Upper lobe of left lung (tissue), 6 donors: Measurements from ENCODE around the gene LPAR6. TPM values are rescaled to one million over a fixed set of nuclear protein-coding genes. Genes with fewer than 3 reads are reported as not detected.
"Not testable (repeated sequence)": the region's sequence is repeated elsewhere in the genome, so short reads cannot be mapped to it uniquely, and the experiment has no call there.

Experiments used
- ATAC-seq, 2 donors: fragments of 200-7000 bp; cut with Tn5 transposase; one replicate each; pipeline ENCODE4 v1.9.1; 2022; ENCODE audit warnings: mild to moderate bottlenecking in 2 of 2, moderate library complexity in 2 of 2; ENCODE audit not compliant: low FRiP score in 2 of 2
- DNase-seq, 2 donors: peaks; one replicate each; pipeline ENCODE4 v3.0.0-alpha.2; 2019 to 2020
- H3K27ac ChIP-seq, 4 donors: fragments of 200-600 bp; sonication (generic); one replicate each; pipeline ENCODE4 v1.5.1; 2016 to 2019
- H3K27me3 ChIP-seq, 4 donors: fragments of 200-600 bp; sonication (generic); one replicate each; pipeline ENCODE4 v1.5.1; 2017 to 2019
- H3K36me3 ChIP-seq, 4 donors: fragments of 200-600 bp; sonication (generic); one replicate each; pipeline ENCODE4 v1.5.1; 2016 to 2019
- H3K4me1 ChIP-seq, 4 donors: fragments of 200-600 bp; sonication (generic); one replicate each; pipeline ENCODE4 v1.5.1; 2018 to 2019
- H3K4me3 ChIP-seq, 4 donors: fragments of 200-600 bp; sonication (generic); one replicate each; pipeline ENCODE4 v1.5.1; 2017 to 2019; ENCODE audit warnings: mild to moderate bottlenecking in 2 of 4, moderate library complexity in 1 of 4
- H3K9me3 ChIP-seq, 4 donors: fragments of 200-600 bp; sonication (generic); one replicate each; pipeline ENCODE4 v1.5.1; 2018 to 2019
- EP300 ChIP-seq, 4 donors: sonication (generic); formaldehyde crosslinking; IDR thresholded peaks; one replicate each; pipeline ENCODE4 v1.5.1; 2017; ENCODE audit warnings: antibody characterized with exemption in 4 of 4, control low read depth in 2 of 4
- POLR2A ChIP-seq, 4 donors: fragments of 450-650 bp; IDR thresholded peaks; one replicate each; pipeline ENCODE4 v1.5.1; 2016 to 2017; ENCODE audit warnings: antibody characterized with exemption in 4 of 4, mild to moderate bottlenecking in 2 of 4
- POLR2AphosphoS5 ChIP-seq, 2 donors: sonication (generic); formaldehyde crosslinking; IDR thresholded peaks; one replicate each; pipeline ENCODE4 v1.5.1; 2017; ENCODE audit warnings: antibody characterized with exemption in 2 of 2
- WGBS, 2 donors: methylation state at CpG; one replicate each; pipeline ENCODE4 v1.1.5; 2017 to 2018; 5-methylcytosine and 5-hydroxymethylcytosine counted together
- total RNA-seq, 6 donors: library from RNA; depleted of rRNA in 4 of 6; stranded (reverse); fragments of >200 nt in 4 of 6; gene quantifications; one replicate each; pipeline versions ENCODE4 v1.1.0 to v1.2.1, GENCODE V29; 2016 to 2021
- TF ChIP-seq, protein P1 (sequence below), 6 experiments: fragments of 450-650 bp in 4 of 6; fragments of 200-600 bp in 2 of 6; sonication (generic) in 2 of 6; IDR thresholded peaks; one replicate each; pipeline ENCODE4 v1.5.1; 2016 to 2019; ENCODE audit warnings: antibody characterized with exemption in 6 of 6
- donor health status: DM: no; HTN: no; CAD: no; lungs with moderate emphysema.
- donor health status: DM: no; HTN: yes; CAD: no; lungs with severe emphysema.

Gene LPAR6
- total RNA-seq, 6 donors from 2014 or later = 13.8 to 46.1 (median 19.0) TPM

DNA sequence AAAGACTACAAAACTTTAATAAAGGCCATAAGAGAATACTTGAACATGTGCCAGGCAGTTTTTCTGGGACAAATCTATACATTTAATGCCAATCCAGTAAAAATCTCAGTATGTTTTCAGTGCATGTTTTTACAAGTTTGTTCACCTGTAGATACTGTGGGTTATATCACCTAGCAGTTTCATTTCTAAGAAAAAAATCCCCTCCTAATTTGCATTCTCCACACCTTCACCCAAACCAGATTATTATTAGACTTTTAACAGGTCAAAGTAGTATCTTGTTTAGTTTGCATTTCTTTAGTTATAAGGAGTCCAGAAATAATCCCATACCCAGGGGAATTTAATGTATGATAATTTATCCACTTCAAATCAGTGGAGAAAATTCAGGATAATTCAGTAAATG, 17.0 kb upstream of the LPAR6 start:
- ATAC-seq (no peak), DNase-seq (no peak)
- H3K4me3 ChIP-seq = no peak overlapping the region
- H3K4me1 ChIP-seq = peaks cover 0 to 19% (median 9%) of the 10 kb centered on the region in 4 donors
- no peak overlapping the region for H3K27ac ChIP-seq
- TF ChIP-seq POLR2A (IDR thresholded peaks at IDR 0.05) (no peak), POLR2AphosphoS5 (IDR thresholded peaks at IDR 0.05) (no peak), EP300 (IDR thresholded peaks at IDR 0.05) (no peak)
- TF ChIP-seq, protein P1, sequence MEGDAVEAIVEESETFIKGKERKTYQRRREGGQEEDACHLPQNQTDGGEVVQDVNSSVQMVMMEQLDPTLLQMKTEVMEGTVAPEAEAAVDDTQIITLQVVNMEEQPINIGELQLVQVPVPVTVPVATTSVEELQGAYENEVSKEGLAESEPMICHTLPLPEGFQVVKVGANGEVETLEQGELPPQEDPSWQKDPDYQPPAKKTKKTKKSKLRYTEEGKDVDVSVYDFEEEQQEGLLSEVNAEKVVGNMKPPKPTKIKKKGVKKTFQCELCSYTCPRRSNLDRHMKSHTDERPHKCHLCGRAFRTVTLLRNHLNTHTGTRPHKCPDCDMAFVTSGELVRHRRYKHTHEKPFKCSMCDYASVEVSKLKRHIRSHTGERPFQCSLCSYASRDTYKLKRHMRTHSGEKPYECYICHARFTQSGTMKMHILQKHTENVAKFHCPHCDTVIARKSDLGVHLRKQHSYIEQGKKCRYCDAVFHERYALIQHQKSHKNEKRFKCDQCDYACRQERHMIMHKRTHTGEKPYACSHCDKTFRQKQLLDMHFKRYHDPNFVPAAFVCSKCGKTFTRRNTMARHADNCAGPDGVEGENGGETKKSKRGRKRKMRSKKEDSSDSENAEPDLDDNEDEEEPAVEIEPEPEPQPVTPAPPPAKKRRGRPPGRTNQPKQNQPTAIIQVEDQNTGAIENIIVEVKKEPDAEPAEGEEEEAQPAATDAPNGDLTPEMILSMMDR (IDR thresholded peaks at IDR 0.05) = no peak
- H3K27me3 ChIP-seq = no peaks in the 10 kb centered on the region
- no peaks in the 10 kb centered on the region for H3K36me3 ChIP-seq
- no peaks in the 10 kb centered on the region for H3K9me3 ChIP-seq

DNA sequence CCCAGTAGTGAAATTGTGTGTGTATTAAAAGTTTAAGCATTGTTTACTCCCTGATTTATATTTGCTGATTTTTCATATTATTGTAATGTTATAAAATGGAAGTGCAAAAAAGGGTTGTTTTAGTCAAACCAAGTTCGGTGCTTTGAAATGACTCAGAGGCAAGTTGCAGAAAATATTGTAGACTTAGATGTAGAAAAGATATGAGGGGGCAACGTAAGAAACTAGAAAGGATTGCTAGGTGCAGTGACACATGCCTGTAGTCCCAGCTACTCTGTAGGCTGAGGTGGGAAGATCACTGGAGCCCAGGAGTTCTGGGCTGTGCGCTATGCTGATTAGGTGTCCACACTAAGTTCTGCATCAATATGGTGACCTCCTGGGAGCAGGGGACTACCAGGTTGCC, 16.1 kb upstream of the LPAR6 start:
- DNase-seq (no peak), ATAC-seq (no peak)
- H3K36me3 ChIP-seq = no peaks in the 10 kb centered on the region
- no peaks in the 10 kb centered on the region for H3K27me3 ChIP-seq
- TF ChIP-seq EP300 (IDR thresholded peaks at IDR 0.05) (no peak), POLR2AphosphoS5 (IDR thresholded peaks at IDR 0.05) (no peak), POLR2A (IDR thresholded peaks at IDR 0.05) (no peak)
- TF ChIP-seq, protein P1 (IDR thresholded peaks at IDR 0.05) = no peak
- H3K4me3 ChIP-seq = no peak overlapping the region
- no peak overlapping the region for H3K27ac ChIP-seq
- no peaks in the 10 kb centered on the region for H3K9me3 ChIP-seq
- H3K4me1 ChIP-seq = peaks cover 0 to 19% (median 9%) of the 10 kb centered on the region in 4 donors
- WGBS, 2 donors = 90 to 93% methylated on average over 3 of the region's 3 CpGs

DNA sequence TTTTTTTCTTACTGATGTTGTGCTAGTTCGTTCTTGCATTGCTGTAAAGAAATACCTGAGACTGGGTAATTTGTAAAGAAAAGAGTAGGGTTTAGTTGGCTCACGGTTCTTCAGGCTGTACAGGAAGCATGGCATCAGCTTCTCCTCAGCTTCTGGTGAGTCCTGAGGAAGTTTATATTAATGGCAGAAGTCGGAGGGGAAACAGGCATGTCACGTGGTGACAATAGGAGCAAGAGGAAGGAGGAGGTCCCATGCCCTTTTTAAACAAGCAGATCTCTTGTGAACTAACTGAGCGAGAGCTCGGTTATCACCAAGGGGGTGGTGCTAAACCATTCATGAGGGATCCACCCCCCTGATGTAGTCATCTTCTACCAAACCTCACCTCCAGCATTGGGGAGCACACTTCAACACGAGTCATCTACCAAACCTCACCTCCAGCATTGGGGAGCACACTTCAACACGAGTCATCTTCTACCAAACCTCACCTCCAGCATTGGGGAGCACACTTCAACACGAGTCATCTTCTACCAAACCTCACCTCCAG, 13.9 kb upstream of the LPAR6 start:
- ATAC-seq, H3K36me3 ChIP-seq, DNase-seq, H3K4me3 ChIP-seq, H3K27ac ChIP-seq, H3K9me3 ChIP-seq, H3K4me1 ChIP-seq, H3K27me3 ChIP-seq: not testable (repeated sequence)
- WGBS, 2 donors = 69 to 74% methylated on average over 8 of the region's 9 CpGs

GRCh38 chr13:48426052-48426451, 13.1 kb upstream of the LPAR6 start:
- Histone ChIP-seq H3K9me3 (no peaks in the 10 kb centered on the region), H3K36me3 (no peaks in the 10 kb centered on the region), H3K4me3 (no peak overlapping the region), H3K27ac (peak overlapping the region in 1 of 4 donors; percentile 6), H3K4me1 (peaks cover 0 to 7% (median 0%) of the 10 kb centered on the region in 4 donors), H3K27me3 (no peaks in the 10 kb centered on the region)
- ATAC-seq (no peak), DNase-seq (no peak)
- TF ChIP-seq POLR2A (IDR thresholded peaks at IDR 0.05) = no peak
- TF ChIP-seq EP300 (IDR thresholded peaks at IDR 0.05) = no peak
- TF ChIP-seq POLR2AphosphoS5 (IDR thresholded peaks at IDR 0.05) = no peak
- TF ChIP-seq, protein P1 (IDR thresholded peaks at IDR 0.05) = no peak

DNA sequence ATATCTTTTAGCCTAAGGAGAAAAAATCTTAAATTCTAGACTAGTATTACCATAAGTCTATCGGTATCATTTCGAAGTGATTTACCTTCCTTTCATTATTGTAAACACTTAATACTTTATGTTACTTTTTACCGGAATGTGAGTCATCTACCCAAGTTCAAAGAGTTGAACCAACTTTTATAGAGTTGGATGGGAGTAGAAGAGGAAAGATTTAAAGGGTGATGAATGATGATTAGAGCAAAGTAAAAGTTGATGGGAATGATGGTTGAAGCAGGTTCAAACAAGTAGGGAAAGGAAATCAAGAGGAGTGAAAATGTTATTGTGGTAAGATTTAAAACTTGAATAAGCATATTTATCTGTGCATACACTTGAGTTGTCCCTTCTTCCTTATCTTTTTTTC, 11.3 kb upstream of the LPAR6 start:
- no peaks in the 10 kb centered on the region for H3K9me3 ChIP-seq
- H3K36me3 ChIP-seq = no peaks in the 10 kb centered on the region
- H3K4me3 ChIP-seq = no peak overlapping the region
- ATAC-seq (no peak), DNase-seq (no peak)
- WGBS, 2 donors = 95% methylated on average over 3 of the region's 3 CpGs
- TF ChIP-seq EP300 (IDR thresholded peaks at IDR 0.05) (no peak), POLR2AphosphoS5 (IDR thresholded peaks at IDR 0.05) (no peak), POLR2A (IDR thresholded peaks at IDR 0.05) (no peak)
- TF ChIP-seq, protein P1 (IDR thresholded peaks at IDR 0.05) = no peak
- peaks cover 0 to 7% (median 0%) of the 10 kb centered on the region in 4 donors for H3K4me1 ChIP-seq
- H3K27me3 ChIP-seq = no peaks in the 10 kb centered on the region
- H3K27ac ChIP-seq = no peak overlapping the region

DNA sequence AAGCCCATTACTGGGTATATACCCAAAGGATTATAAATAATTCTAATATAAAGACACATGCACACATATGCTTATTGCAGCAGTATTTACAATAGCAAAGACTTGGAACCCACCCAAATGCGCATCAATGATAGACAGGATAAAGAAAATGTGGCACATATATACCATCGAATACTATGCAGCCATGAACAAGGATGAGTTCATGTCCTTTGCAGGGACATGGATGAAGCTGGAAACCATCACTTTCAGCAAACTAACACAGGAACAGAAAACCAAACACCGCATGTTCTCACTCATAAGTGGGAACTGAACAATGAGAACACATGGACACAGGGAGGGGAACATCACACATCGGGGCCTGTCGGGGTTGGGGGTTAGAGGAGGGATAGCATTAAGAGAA, 9.1 kb upstream of the LPAR6 start:
- H3K9me3 ChIP-seq, DNase-seq, H3K4me3 ChIP-seq, H3K36me3 ChIP-seq, ATAC-seq, H3K4me1 ChIP-seq, H3K27me3 ChIP-seq, H3K27ac ChIP-seq: not testable (repeated sequence)
- WGBS, 2 donors = 94 to 96% methylated on average over 5 of the region's 5 CpGs
